HEK293T (cell line): ENCODE data around the gene SETBP1.

Experiments
- BHLHE40 ChIP-seq: fragments of 450-650 bp; IDR thresholded peaks from 2 replicates; pipeline ENCODE4 v1.6.1; 2016; ENCODE audit warnings: mild to moderate bottlenecking, moderate library complexity, borderline replicate concordance
- CTBP1 ChIP-seq: fragments of 450-650 bp; IDR thresholded peaks from 2 replicates; pipeline ENCODE4 v1.6.1; 2016; ENCODE audit warnings: borderline replicate concordance
- FOXK2 ChIP-seq: fragments of 450-650 bp; IDR thresholded peaks from 2 replicates; pipeline ENCODE4 v1.6.1; 2016; ENCODE audit warnings: mild to moderate bottlenecking
- NFRKB ChIP-seq: fragments of 450-650 bp; IDR thresholded peaks from 2 replicates; pipeline ENCODE4 v1.6.1; 2016; ENCODE audit warnings: mild to moderate bottlenecking, moderate library complexity
- SUZ12 ChIP-seq: fragments of 450-650 bp; IDR thresholded peaks from 2 replicates; pipeline ENCODE4 v1.6.1; 2016; ENCODE audit warnings: mild to moderate bottlenecking
- TF ChIP-seq, protein P1 (sequence below): fragments of 450-650 bp; IDR thresholded peaks from 2 replicates; pipeline ENCODE4 v1.6.1; 2016

DNA sequence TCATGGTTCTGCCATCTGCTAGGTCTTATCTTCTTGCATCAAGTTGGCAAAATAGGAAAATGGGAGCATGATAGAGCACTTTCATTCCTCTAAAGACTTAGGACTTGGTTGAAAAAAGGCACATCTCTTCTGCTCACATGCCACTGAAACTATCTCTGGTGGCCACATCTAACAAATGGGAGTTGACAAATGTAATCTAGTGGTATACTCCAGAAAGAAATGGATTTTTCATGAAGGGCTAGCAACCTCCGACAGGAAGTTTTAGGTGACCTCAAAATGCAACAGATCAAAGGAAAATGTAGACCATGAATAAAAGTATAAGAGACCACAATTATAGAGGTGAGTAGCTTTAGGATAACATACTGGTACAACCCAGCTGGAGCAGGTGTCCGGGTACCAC, 224.1 kb downstream of the SETBP1 start:
- TF ChIP-seq SUZ12 (no peak), NFRKB (no peak), CTBP1 (no peak), FOXK2 (no peak), BHLHE40 (no peak)
- TF ChIP-seq, protein P1, sequence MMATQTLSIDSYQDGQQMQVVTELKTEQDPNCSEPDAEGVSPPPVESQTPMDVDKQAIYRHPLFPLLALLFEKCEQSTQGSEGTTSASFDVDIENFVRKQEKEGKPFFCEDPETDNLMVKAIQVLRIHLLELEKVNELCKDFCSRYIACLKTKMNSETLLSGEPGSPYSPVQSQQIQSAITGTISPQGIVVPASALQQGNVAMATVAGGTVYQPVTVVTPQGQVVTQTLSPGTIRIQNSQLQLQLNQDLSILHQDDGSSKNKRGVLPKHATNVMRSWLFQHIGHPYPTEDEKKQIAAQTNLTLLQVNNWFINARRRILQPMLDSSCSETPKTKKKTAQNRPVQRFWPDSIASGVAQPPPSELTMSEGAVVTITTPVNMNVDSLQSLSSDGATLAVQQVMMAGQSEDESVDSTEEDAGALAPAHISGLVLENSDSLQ: no peak
